ENCODE measurements around the gene THAP2. TPM values are rescaled to one million over a fixed set of nuclear protein-coding genes. Genes with fewer than 3 reads are reported as not detected.

The THAP2 gene
- total RNA-seq, 1 donor from 2014 or later = 10.8 TPM

GRCh38 chr12:71718611-71719010 lies 54.5 kb downstream of the THAP2 start:
- no peak for TF ChIP-seq CTCF (IDR thresholded peaks at IDR 0.05)
- ChIA-PET POLR2A (no interaction called here), CTCF (no interaction called here)
- H3K27me3 Mint-ChIP-seq = no peaks in the 10 kb centered on the region
- H3K4me1 Mint-ChIP-seq = no peaks in the 10 kb centered on the region
- H3K9me3 Mint-ChIP-seq = peaks cover 9% of the 10 kb centered on the region
- no peak for DNase-seq
- peaks cover 2% of the 10 kb centered on the region for H3K36me3 Mint-ChIP-seq (ENCODE audit: low read depth)
- intact Hi-C loops (cut with micrococcal nuclease) = loop anchor here (2.0 kb wide), 1 partner anchor 14 kb away; no protein-coding TSS in a partner anchor
- no peak overlapping the region for H3K27ac Mint-ChIP-seq
- no peak for ATAC-seq (ENCODE audit: low read depth)
- no peak overlapping the region for H3K4me3 Mint-ChIP-seq

- Mint-ChIP-seq H3K27ac (no peak overlapping the region), H3K27me3 (no peaks in the 10 kb centered on the region), H3K36me3 (ENCODE audit: low read depth) (peaks cover 2% of the 10 kb centered on the region), H3K4me3 (no peak overlapping the region), H3K9me3 (peaks cover 9% of the 10 kb centered on the region), H3K4me1 (no peaks in the 10 kb centered on the region)
- ATAC-seq (ENCODE audit: low read depth) (no peak), DNase-seq (no peak)
- no peak for TF ChIP-seq CTCF (IDR thresholded peaks at IDR 0.05)
- intact Hi-C loops (cut with micrococcal nuclease) = loop anchor here (2.0 kb wide), 1 partner anchor 15 kb away; no protein-coding TSS in a partner anchor
- POLR2A ChIA-PET = no interaction called here
- CTCF ChIA-PET = interaction anchor here (1.0 kb wide), 1 partner anchor 10 kb away, joined by 3 read pairs; no protein-coding TSS in a partner anchor
Measured at GRCh38 chr12:71719647-71720370, 55.7 kb downstream of the THAP2 start.

GRCh38 chr12:71721783-71722505 lies 57.8 kb downstream of the THAP2 start:
- no peaks in the 10 kb centered on the region for H3K27me3 Mint-ChIP-seq
- no peak overlapping the region for H3K4me3 Mint-ChIP-seq
- ATAC-seq (ENCODE audit: low read depth) = no peak
- POLR2A ChIA-PET = interaction anchor here (0.6 kb wide), 1 partner anchor 25 kb away, joined by 4 read pairs; no protein-coding TSS in a partner anchor
- CTCF ChIA-PET = no interaction called here
- intact Hi-C loops (cut with micrococcal nuclease) = no loop called here
- peaks cover 2% of the 10 kb centered on the region for H3K36me3 Mint-ChIP-seq (ENCODE audit: low read depth)
- no peaks in the 10 kb centered on the region for H3K9me3 Mint-ChIP-seq
- no peak for DNase-seq
- H3K4me1 Mint-ChIP-seq = no peaks in the 10 kb centered on the region
- TF ChIP-seq CTCF (IDR thresholded peaks at IDR 0.05) = no peak
- no peak overlapping the region for H3K27ac Mint-ChIP-seq

- ChIA-PET POLR2A (no interaction called here), CTCF (no interaction called here)
- no peak for TF ChIP-seq CTCF (IDR thresholded peaks at IDR 0.05)
- DNase-seq = no peak
- ATAC-seq (ENCODE audit: low read depth) = no peak
- H3K4me3 Mint-ChIP-seq = no peak overlapping the region
- H3K36me3 Mint-ChIP-seq (ENCODE audit: low read depth) = peaks cover 2% of the 10 kb centered on the region
- intact Hi-C loops (cut with micrococcal nuclease) = no loop called here
- H3K27me3 Mint-ChIP-seq = no peaks in the 10 kb centered on the region
- no peak overlapping the region for H3K27ac Mint-ChIP-seq
- no peaks in the 10 kb centered on the region for H3K4me1 Mint-ChIP-seq
- H3K9me3 Mint-ChIP-seq = no peaks in the 10 kb centered on the region
Measured at GRCh38 chr12:71725011-71725410, 60.9 kb downstream of the THAP2 start.

- H3K9me3 Mint-ChIP-seq = no peaks in the 10 kb centered on the region
- POLR2A ChIA-PET = no interaction called here
- DNase-seq (no peak), ATAC-seq (ENCODE audit: low read depth) (no peak)
- no peak for TF ChIP-seq CTCF (IDR thresholded peaks at IDR 0.05)
- H3K36me3 Mint-ChIP-seq (ENCODE audit: low read depth) = no peaks in the 10 kb centered on the region
- intact Hi-C loops (cut with micrococcal nuclease) = no loop called here
- no peaks in the 10 kb centered on the region for H3K27me3 Mint-ChIP-seq
- no peak overlapping the region for H3K4me3 Mint-ChIP-seq
- CTCF ChIA-PET = no interaction called here
- no peak overlapping the region for H3K27ac Mint-ChIP-seq
- H3K4me1 Mint-ChIP-seq = no peaks in the 10 kb centered on the region
Measured at GRCh38 chr12:71726548-71726947, 62.4 kb downstream of the THAP2 start.
